H1 (cell line): ENCODE data around the gene TMEM63A. TPM values are rescaled to one million over a fixed set of nuclear protein-coding genes. Genes with fewer than 3 reads are reported as not detected.

ENCODE experiments used
- SIX5 ChIP-seq: IDR thresholded peaks from 2 replicates; pipeline ENCODE4 v1.6.1; 2011; ENCODE audit warnings: mild to moderate bottlenecking, low read depth, low read length
- polyA plus RNA-seq, 7 experiments: library from polyadenylated mRNA; depleted of rRNA in 3 of 7; stranded (reverse) in 5 of 7; unstranded in 2 of 7; fragments of >200 nt in 5 of 7; fragments of 200-250 nt in 2 of 7; gene quantifications; 1 replicate in 5 of 7; 2 replicates in 1 of 7; 4 replicates in 1 of 7; pipeline versions ENCODE4 v1.2.1 to v1.2.3, GENCODE V29; 2011 to 2013; ENCODE audit warnings: missing spikeins in 2 of 7, mixed read lengths in 2 of 7
- total RNA-seq: library from RNA; stranded (reverse); fragmentation: NEBNext Ultra II Directional; extraction: Animal tissue kit (Norgen Biotek cat#: 25700); gene quantifications from 2 replicates; pipeline ENCODE4 v1.2.1, GENCODE V29; 2021
- TF ChIP-seq, protein P1 (sequence below): IDR thresholded peaks from 2 replicates; pipeline ENCODE4 v1.6.1; 2012; ENCODE audit warnings: inconsistent platforms

Gene TMEM63A
- total and polyA plus RNA-seq, 2 of the 8 experiments (the other 6 are each of a cell fraction or from before 2014, with no cell fraction given) = 26.1 to 55.4 TPM

DNA sequence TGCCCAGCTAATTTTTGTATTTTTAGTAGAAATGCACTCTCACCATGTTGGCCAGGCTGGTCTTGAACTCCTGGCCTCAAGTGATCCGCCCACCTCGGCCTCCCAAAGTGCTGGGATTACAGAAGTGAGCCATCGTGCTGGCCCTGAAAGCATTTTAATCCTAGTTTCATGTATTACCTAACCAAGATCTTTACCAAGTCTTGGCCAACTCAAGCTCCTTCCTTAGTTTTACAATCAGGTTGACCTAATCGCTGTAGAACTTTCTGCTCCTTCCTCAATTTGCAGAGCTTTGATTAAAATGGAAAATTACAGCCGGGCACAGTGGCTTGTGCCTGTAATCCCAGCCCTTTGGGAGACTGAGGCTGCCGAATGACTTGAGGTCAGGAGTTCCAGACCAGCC, 3.2 kb upstream of the TMEM63A start (continued):
- TF ChIP-seq, protein P1, sequence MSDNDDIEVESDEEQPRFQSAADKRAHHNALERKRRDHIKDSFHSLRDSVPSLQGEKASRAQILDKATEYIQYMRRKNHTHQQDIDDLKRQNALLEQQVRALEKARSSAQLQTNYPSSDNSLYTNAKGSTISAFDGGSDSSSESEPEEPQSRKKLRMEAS = no peak
- TF ChIP-seq SIX5 = no peak
